SIG-M5 treated with dmso at 0.1 percent for 504 hours (cell line): Measurements from ENCODE around the gene SRGAP3.

ENCODE experiments used
- DNase-seq: peaks from one replicate; lab custom pipeline; 2025; ENCODE audit not compliant: unreplicated experiment; lab: John Stamatoyannopoulos, UW

The SRGAP3 gene

GRCh38 chr3:9151240-9151639 is 98.2 kb downstream of the SRGAP3 start:
- no peak for DNase-seq

GRCh38 chr3:9149566-9149965 is 99.9 kb downstream of the SRGAP3 start:
- DNase-seq: peak; percentile 56

GRCh38 chr3:9147896-9148266 is 101.6 kb downstream of the SRGAP3 start:
- DNase-seq: no peak

GRCh38 chr3:9147215-9147895 is 102.1 kb downstream of the SRGAP3 start:
- no peak for DNase-seq

GRCh38 chr3:9146367-9147071 is 102.9 kb downstream of the SRGAP3 start:
- no peak for DNase-seq

GRCh38 chr3:9143184-9143583 is 106.3 kb downstream of the SRGAP3 start:
- DNase-seq: no peak

- no peak for DNase-seq
Measured at GRCh38 chr3:9142362-9142761, 107.1 kb downstream of the SRGAP3 start.

- DNase-seq: no peak
Measured at GRCh38 chr3:9141928-9142289, 107.5 kb downstream of the SRGAP3 start.

GRCh38 chr3:9139366-9139765 is 110.1 kb downstream of the SRGAP3 start:
- DNase-seq: no peak

- DNase-seq: no peak
Measured at GRCh38 chr3:9137676-9138075, 111.8 kb downstream of the SRGAP3 start.

GRCh38 chr3:9136746-9137465 is 112.5 kb downstream of the SRGAP3 start:
- no peak for DNase-seq

- DNase-seq: no peak
Measured at GRCh38 chr3:9135930-9136525, 113.4 kb downstream of the SRGAP3 start.

GRCh38 chr3:9135526-9135925 is 113.9 kb downstream of the SRGAP3 start:
- no peak for DNase-seq

- no peak for DNase-seq
Measured at GRCh38 chr3:9133656-9134055, 115.8 kb downstream of the SRGAP3 start.

- peak; percentile 6 for DNase-seq
Measured at GRCh38 chr3:9130345-9131305, 118.8 kb downstream of the SRGAP3 start.

- DNase-seq: no peak
Measured at GRCh38 chr3:9129365-9129764, 120.1 kb downstream of the SRGAP3 start.

- no peak for DNase-seq
Measured at GRCh38 chr3:9125278-9125951, 124.0 kb downstream of the SRGAP3 start.

- DNase-seq: no peak
Measured at GRCh38 chr3:9124730-9125129, 124.7 kb downstream of the SRGAP3 start.

GRCh38 chr3:9123840-9124239 is 125.6 kb downstream of the SRGAP3 start:
- no peak for DNase-seq

- no peak for DNase-seq
Measured at GRCh38 chr3:9122732-9123364, 126.6 kb downstream of the SRGAP3 start.
